GM21390 (cell line): ENCODE data around the gene B3GAT1.

ENCODE experiments used
- ATAC-seq: cut with Tn5 transposase; IDR thresholded peaks from one replicate; pipeline ENCODE4 v1.9.1; 2021; ENCODE audit not compliant: unreplicated experiment

B3GAT1 gene

DNA sequence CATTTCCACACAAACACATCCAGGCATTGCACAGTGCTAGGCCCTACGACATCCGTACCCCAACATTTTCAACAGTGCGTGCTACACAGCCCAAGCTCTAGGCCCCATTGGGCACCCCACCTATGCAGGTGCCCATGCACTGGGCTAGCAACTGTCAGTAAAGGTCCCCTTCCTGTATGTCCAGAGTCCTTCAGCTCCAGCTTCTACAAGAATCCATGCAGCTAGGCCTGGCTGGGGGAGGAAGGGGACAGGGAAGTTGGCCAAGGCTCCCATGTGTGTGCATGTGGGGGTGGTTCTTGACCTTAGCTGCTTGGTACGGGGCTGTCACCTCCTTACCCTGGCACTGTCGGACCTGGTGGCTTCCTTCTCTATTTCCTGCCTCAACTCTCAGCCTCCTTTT is 1.3 kb downstream of the B3GAT1 start:
- no peak for ATAC-seq

- no peak for ATAC-seq
Observed at GRCh38 chr11:134409552-134410429, 2.3 kb downstream of the B3GAT1 start.

- ATAC-seq = no peak
Observed at GRCh38 chr11:134407923-134408322, 4.1 kb downstream of the B3GAT1 start.

GRCh38 chr11:134407321-134407828 is 4.7 kb downstream of the B3GAT1 start:
- ATAC-seq = no peak

- no peak for ATAC-seq
Observed at GRCh38 chr11:134406264-134407185, 5.5 kb downstream of the B3GAT1 start.

- ATAC-seq = no peak
Observed at GRCh38 chr11:134405841-134406240, 6.2 kb downstream of the B3GAT1 start.

GRCh38 chr11:134405436-134405835 is 6.6 kb downstream of the B3GAT1 start:
- ATAC-seq = no peak

GRCh38 chr11:134404575-134405341 is 7.3 kb downstream of the B3GAT1 start:
- no peak for ATAC-seq

GRCh38 chr11:134402910-134403309 is 9.1 kb downstream of the B3GAT1 start:
- no peak for ATAC-seq

DNA sequence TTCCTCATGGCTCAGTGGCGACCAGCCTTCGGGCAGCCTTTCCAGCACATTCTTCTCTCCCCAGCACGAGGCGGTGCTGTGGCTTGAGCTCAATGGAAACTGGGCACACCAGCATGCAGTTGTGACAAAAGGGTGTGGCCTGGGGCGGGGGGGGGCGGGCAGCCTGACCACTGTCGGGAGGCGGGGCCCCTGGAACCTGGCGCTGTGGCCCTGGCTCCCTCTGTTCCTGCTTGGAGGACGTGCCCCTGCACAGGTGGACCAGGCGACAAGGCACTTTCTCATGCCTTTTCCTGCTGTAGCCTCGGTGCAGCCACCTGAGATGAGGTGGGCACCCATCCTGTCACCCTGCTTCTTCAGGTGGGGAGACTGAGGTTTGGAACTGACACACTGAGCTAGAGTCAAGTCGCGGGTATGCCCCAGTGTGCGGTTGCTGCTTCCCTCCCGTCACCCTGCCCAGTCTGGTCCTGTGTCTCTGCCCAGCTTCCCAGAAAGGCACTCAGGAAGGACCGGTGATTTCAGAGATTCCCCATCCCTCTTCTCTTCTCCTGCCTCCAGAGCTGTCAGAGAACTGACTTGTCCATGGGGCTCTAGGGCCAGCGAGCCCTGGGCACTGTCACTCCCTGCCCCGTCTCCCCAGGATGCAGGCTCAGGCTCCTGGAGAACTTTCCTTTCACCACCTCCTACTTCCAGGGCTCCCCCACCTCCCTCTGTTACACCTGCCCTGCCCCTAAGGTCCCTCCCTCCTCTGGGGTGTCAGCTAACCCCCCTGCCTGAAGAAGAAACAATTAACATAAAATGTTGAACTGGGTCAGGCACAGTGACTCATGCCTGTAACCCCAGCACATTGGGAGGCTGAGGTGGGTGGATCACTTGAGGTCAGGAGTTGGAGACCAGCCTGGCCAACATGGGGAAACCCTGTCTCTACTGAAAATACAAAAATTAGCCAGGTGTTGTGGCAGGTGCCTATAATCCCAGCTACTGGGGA is 9.9 kb downstream of the B3GAT1 start:
- ATAC-seq = no peak

DNA sequence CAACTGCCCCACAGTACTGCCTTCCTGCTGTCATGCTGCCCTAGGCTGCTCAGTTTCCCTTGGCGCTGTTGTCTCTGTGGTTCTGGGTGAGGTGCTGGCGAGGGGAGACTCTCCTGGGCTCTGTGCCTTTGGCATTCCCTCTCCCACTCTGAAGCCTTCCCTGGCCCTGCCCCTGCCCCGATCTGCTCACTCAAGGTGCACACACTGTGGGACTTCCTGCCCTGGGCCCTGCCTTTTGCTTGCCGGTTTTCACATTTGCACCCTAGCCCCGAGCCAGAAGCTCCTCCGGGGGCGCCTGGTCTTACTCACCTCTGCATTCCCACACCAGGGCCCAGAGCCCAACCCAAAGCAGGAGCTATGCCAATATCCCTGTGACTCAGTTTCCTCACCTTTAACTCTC is 12.0 kb downstream of the B3GAT1 start:
- no peak for ATAC-seq

DNA sequence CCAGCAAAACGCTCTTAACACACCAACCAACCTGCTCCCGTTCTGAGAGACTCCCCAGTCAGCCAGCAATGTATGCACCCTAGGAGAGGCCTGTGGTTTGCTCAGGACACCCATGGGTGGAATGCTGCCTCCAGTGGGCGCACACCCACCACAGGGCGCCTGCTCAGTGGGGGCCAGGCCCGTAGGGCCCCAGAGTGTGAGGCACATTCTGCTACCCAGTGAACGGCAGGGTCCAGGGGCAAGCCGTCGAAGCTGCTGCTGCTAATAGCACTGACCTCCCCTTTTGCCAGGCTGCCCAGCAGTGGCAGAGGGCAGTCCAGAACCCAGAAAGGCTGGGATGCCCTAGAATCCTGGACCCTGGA is 12.8 kb downstream of the B3GAT1 start:
- no peak for ATAC-seq

DNA sequence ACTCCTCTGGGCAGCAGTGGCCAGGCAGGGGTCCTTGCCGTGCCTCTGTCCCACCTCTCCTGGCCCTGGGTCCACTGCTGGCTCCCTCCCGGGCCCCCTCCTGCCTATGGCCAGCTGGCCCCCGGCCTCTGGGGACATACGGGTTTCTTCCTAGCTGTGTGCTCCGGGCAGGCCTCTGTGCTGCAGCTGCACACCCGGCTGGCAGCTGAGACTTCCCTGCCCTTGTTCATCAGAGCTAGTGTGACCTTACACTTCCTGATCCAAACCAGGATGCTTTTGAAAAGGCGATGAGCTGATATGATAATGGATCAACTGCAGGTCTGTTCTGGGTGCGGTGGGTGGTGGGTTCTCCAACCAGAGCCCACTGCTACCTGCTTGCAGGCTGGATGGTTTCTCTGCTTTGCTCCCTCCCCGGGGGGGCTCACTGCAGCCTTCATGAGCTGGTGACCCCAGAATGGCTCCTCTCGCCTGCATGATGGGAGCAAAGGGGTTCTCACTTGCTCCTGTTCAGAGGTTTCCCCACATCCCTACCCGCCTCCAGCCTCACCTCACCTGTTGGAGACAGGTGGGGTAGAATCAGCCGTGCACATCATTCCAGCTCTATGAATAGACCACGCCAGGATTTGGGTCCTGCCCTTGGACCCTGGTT is 13.3 kb downstream of the B3GAT1 start:
- no peak for ATAC-seq

DNA sequence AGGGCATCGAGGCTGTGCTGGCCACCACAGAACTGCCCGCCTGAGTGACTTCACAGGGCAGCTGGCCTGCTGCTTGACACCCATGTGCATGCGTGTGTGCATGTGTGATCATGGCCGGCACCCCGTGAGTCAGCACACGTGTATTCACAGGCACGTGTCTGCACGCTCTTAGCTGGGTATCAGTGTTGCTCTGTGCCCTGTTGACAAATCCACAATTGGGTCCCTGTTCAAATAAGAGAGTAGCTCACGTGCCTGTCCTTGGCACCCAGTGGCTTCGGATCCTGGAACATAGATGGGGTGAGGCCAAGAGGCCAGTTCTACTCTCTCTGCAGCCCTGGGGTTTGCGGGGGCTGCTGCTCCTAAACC is 14.0 kb downstream of the B3GAT1 start:
- no peak for ATAC-seq

DNA sequence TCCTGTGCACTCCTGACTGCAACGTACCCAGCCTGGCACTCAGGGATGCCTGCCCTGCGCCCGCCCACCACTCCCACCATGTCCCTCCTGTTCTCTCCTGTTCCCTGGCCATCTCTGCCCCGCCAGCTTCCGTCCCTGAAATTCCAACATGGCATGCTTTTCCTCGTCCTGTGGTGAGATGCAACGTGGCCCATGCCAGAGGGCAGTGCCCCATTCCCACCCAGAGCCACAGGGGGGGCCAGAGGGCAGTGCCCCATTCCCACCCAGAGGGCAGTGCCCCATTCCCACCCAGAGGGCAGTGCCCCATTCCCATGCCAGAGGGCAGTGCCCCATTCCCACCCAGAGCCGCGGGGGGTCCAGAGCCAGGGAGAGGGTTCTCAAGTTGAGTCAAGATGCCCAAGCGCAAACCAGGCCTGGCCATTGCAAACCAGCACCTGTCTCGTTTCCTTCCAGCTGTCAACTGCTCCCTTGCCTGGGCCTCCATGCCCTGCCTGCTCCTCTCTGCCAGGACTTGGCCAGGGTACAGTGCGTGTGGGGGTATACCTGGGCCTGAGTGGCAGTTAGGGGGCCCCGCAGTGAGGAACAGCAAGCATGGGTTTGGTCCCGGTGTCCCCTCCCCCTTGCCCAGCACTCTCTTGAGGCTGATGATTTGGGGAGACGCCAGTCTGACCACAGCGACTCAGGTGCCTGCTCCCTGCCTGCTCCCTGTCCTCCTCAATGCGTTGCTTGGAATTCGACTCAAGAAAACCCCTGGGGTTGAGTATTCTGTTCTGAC is 14.6 kb downstream of the B3GAT1 start:
- ATAC-seq = no peak

DNA sequence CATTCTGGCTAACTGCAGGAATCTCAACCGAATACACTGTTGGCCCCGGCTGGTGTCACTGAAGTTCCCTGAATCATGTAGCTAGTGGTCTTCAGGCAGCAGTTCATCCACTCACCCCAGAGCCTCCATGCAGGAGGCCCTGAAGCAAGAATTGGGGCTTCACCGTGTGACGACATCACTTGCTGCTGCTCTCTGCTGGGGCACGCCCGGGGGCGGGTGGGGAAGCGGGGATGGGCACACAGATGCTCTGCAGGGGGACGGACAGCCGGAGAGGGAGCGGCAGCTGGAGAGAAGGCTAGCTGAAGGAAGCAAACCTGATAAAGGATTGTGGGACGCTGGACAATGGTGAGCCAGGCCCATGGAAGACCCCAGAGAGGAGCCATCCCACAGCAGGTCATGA is 17.0 kb downstream of the B3GAT1 start:
- no peak for ATAC-seq

DNA sequence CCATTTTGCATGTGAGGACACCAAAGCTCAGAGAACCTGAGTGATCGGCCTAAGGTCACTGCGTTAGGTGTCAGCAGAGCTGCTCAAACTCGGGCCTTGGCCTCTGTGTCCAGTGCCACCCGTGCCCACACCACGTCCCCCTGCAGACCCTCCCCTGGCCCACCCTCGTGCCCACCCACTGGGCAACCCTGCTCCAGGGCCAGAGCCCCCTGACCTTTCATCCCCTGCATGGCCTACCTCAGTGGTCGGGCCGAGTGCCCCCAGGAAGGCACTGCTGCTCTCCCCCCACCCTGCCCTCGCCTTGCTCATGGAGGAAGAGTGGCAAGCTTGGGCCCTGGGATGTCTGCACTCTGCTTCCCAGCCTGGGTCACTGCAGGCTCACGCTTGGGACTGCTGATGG is 17.7 kb downstream of the B3GAT1 start:
- ATAC-seq = no peak

GRCh38 chr11:134393638-134394037 is 18.4 kb downstream of the B3GAT1 start:
- no peak for ATAC-seq
